OCI-LY3 (cell line): Measurements from ENCODE around the gene F2RL3.
"Not testable (repeated sequence)": the region's sequence is repeated elsewhere in the genome, so short reads cannot be mapped to it uniquely, and the experiment has no call there.

Experiments
- H2AFZ ChIP-seq: fragments of 200-600, 300-600 bp; shearing (Covaris generic); 2 replicates; pipeline ENCODE4 v1.6.0; 2014; ENCODE audit warnings: antibody characterized with exemption, low read depth, low read length
- H3K27ac ChIP-seq: fragments of 200-600, 300-600 bp; sonication (generic); 2 replicates; pipeline ENCODE4 v1.5.1; 2014; ENCODE audit warnings: mild to moderate bottlenecking, low read length, moderate library complexity, mixed read lengths
- H3K27me3 ChIP-seq: fragments of 200-600, 300-600 bp; sonication (generic); 2 replicates; pipeline ENCODE4 v1.6.1; 2014; ENCODE audit warnings: low read depth, low read length, mixed read lengths
- H3K36me3 ChIP-seq: fragments of 200-600, 300-600 bp; sonication (generic); replicated peaks from 2 replicates; pipeline ENCODE3; 2014; ENCODE audit warnings: low read depth, low read length, mixed read lengths
- H3K4me1 ChIP-seq: fragments of 300-600, 200-600 bp; sonication (generic); 2 replicates; pipeline ENCODE4 v1.6.1; 2014; ENCODE audit warnings: low read length, mixed read lengths
- H3K4me2 ChIP-seq: fragments of 200-600, 300-600 bp; sonication (generic); 2 replicates; pipeline ENCODE4 v1.6.1; 2014; ENCODE audit warnings: low read length, mixed read lengths
- H3K4me3 ChIP-seq: fragments of 300-600, 200-600 bp; sonication (generic); 2 replicates; pipeline ENCODE4 v1.5.1; 2014; ENCODE audit warnings: antibody characterized with exemption, mild to moderate bottlenecking, low read length, moderate library complexity
- H3K79me2 ChIP-seq: fragments of 300-600, 200-600 bp; shearing (Covaris generic); 2 replicates; pipeline ENCODE4 v1.6.1; 2014; ENCODE audit warnings: mild to moderate bottlenecking, low read length, mixed read lengths
- H3K9ac ChIP-seq: fragments of 300-600, 200-600 bp; shearing (Covaris generic); 2 replicates; pipeline ENCODE4 v1.6.0; 2014; ENCODE audit warnings: mild to moderate bottlenecking, low read length, moderate library complexity
- H3K9me3 ChIP-seq: fragments of 200-600, 300-600 bp; shearing (Covaris generic); 2 replicates; pipeline ENCODE4 v1.6.1; 2014; ENCODE audit warnings: low read length, mixed read lengths; ENCODE audit not compliant: insufficient read depth
- H4K20me1 ChIP-seq: fragments of 200-600, 300-600 bp; sonication (generic); 2 replicates; pipeline ENCODE4 v1.6.1; 2016; ENCODE audit warnings: low read length, mixed read lengths; ENCODE audit not compliant: insufficient read depth
- EZH2phosphoT487 ChIP-seq: fragments of 200-600 bp; shearing (Covaris generic); IDR thresholded peaks from 2 replicates; pipeline ENCODE4 v1.6.1; 2018; ENCODE audit warnings: antibody characterized with exemption, mixed run types, low read depth
- TF ChIP-seq, protein P1 (sequence below): fragments of 200-600, 300-600 bp; sonication (generic); IDR thresholded peaks from 2 replicates; pipeline ENCODE4 v1.5.1; 2014; ENCODE audit warnings: antibody characterized with exemption, low read length, low read depth

F2RL3 gene

DNA sequence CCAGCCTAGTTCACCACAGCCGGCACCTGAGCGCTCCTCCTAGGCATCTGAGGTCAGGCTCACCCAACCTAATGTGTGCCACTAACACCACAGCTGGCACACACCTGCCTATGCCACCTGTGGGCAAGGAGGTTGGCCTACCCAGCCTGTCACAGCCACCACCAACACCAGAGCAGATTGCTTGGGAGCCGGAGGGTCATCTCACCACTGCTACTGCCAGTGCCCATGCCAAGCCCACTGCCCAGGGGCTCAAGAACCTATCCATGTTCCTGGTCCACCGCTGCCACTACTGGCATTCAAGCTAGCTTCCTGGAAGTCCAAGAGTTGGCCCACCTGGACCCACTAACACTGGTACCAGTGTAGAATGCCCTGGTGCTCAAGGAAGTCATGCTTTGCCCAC is 42.5 kb downstream of the F2RL3 start:
- H3K9me3 ChIP-seq, result peaks cover 24% of the 10 kb centered on the region
- peaks cover 10% of the 10 kb centered on the region; the same call in 1 of the 2 replicates for H3K27me3 ChIP-seq
- no peak overlapping the region for H3K9ac ChIP-seq
- H2AFZ ChIP-seq, result no peak overlapping the region
- no peak overlapping the region for H3K27ac ChIP-seq
- TF ChIP-seq, protein P1, sequence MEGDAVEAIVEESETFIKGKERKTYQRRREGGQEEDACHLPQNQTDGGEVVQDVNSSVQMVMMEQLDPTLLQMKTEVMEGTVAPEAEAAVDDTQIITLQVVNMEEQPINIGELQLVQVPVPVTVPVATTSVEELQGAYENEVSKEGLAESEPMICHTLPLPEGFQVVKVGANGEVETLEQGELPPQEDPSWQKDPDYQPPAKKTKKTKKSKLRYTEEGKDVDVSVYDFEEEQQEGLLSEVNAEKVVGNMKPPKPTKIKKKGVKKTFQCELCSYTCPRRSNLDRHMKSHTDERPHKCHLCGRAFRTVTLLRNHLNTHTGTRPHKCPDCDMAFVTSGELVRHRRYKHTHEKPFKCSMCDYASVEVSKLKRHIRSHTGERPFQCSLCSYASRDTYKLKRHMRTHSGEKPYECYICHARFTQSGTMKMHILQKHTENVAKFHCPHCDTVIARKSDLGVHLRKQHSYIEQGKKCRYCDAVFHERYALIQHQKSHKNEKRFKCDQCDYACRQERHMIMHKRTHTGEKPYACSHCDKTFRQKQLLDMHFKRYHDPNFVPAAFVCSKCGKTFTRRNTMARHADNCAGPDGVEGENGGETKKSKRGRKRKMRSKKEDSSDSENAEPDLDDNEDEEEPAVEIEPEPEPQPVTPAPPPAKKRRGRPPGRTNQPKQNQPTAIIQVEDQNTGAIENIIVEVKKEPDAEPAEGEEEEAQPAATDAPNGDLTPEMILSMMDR, result no peak
- TF ChIP-seq EZH2phosphoT487, result no peak
- H4K20me1 ChIP-seq, result no peaks in the 10 kb centered on the region
- H3K4me2 ChIP-seq, result no peak overlapping the region
- no peak overlapping the region for H3K4me3 ChIP-seq
- H3K4me1 ChIP-seq, result no peaks in the 10 kb centered on the region
- H3K79me2 ChIP-seq, result no peaks in the 10 kb centered on the region
- H3K36me3 ChIP-seq, result no peaks in the 10 kb centered on the region

- Histone ChIP-seq H3K36me3 (no peaks in the 10 kb centered on the region), H3K27me3 (peaks cover 10% of the 10 kb centered on the region; the same call in 1 of the 2 replicates), H3K4me1 (no peaks in the 10 kb centered on the region), H3K9me3 (peaks cover 24% of the 10 kb centered on the region), H2AFZ (no peak overlapping the region), H3K9ac (no peak overlapping the region), H3K79me2 (no peaks in the 10 kb centered on the region), H3K27ac (no peak overlapping the region), H3K4me2 (no peak overlapping the region), H4K20me1 (no peaks in the 10 kb centered on the region), H3K4me3 (no peak overlapping the region)
- TF ChIP-seq, protein P1, result no peak
- no peak for TF ChIP-seq EZH2phosphoT487
Measured at GRCh38 chr19:16934489-16934888, 45.7 kb downstream of the F2RL3 start.

- Histone ChIP-seq H4K20me1 (no peaks in the 10 kb centered on the region), H3K27ac (no peak overlapping the region), H3K4me2 (no peak overlapping the region), H3K27me3 (peaks cover 5% of the 10 kb centered on the region; the same call in 1 of the 2 replicates), H2AFZ (no peak overlapping the region), H3K4me3 (no peak overlapping the region), H3K4me1 (no peaks in the 10 kb centered on the region), H3K79me2 (no peaks in the 10 kb centered on the region), H3K36me3 (no peaks in the 10 kb centered on the region), H3K9me3 (peaks cover 24% of the 10 kb centered on the region), H3K9ac (no peak overlapping the region)
- TF ChIP-seq, protein P1, result no peak
- no peak for TF ChIP-seq EZH2phosphoT487
Measured at GRCh38 chr19:16936901-16937300, 48.1 kb downstream of the F2RL3 start.

DNA sequence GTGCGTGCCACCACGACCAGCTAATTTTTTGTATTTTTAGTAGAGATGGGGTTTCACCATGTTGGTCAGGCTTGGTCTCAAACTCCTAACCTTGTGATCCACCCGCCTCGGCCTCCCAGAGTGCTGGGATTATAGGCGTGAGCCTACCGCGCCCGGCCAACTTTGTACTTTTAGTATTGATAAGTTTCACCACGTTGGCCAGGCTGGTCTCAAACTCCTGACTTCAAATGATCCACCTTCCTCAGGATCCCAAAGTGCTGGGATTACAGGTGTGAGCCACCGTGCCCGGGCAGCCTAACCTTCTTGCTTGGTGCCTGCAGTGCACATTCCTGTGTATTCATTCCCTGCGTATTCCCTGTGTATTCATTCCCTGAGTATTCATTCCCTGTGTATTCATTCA is 49.0 kb downstream of the F2RL3 start:
- H3K9ac ChIP-seq, H2AFZ ChIP-seq, H3K4me2 ChIP-seq, H3K27me3 ChIP-seq, H3K36me3 ChIP-seq, H4K20me1 ChIP-seq, H3K79me2 ChIP-seq, H3K4me1 ChIP-seq, H3K27ac ChIP-seq, H3K4me3 ChIP-seq: not testable (repeated sequence)
- H3K9me3 ChIP-seq, result peaks cover 24% of the 10 kb centered on the region

DNA sequence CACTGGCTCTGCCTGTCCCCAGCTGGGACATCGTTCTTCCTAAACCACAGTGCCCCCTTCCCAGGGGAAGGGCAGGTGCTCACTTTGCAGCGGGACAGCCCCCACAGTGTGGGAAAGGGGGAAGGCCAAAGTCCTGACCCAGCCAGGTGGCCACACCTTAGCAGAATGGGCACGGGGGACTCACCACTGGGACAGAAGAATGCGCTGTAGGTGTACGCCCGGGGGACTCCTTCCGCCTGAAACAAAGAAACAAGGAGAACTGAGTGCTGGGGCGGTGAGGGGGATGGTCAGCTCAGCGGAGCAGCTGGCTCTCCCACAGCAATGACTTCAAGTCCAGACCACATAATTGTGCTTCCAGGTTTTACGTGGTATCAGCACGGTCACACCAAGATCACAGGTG is 49.4 kb downstream of the F2RL3 start:
- Histone ChIP-seq H2AFZ (no peak overlapping the region), H3K9me3 (peaks cover 24% of the 10 kb centered on the region), H3K79me2 (no peaks in the 10 kb centered on the region), H4K20me1 (no peaks in the 10 kb centered on the region), H3K27me3 (no peaks in the 10 kb centered on the region; the same call in 1 of the 2 replicates), H3K27ac (no peak overlapping the region), H3K9ac (no peak overlapping the region), H3K36me3 (no peaks in the 10 kb centered on the region), H3K4me1 (no peaks in the 10 kb centered on the region), H3K4me2 (no peak overlapping the region), H3K4me3 (no peak overlapping the region)
- TF ChIP-seq, protein P1, result no peak
- no peak for TF ChIP-seq EZH2phosphoT487

- H3K36me3 ChIP-seq, H3K27ac ChIP-seq, H3K4me3 ChIP-seq, H3K4me2 ChIP-seq, H4K20me1 ChIP-seq, H3K79me2 ChIP-seq, H3K27me3 ChIP-seq, H3K9me3 ChIP-seq, H3K9ac ChIP-seq, H3K4me1 ChIP-seq, H2AFZ ChIP-seq: not testable (repeated sequence)
Measured at GRCh38 chr19:16940063-16940462, 51.3 kb downstream of the F2RL3 start.
